Stimulated activated naive CD4-positive, alpha-beta T cell (primary cell): ENCODE data around the gene SPI1.
"Not testable (repeated sequence)": the region's sequence is repeated elsewhere in the genome, so short reads cannot be mapped to it uniquely, and the experiment has no call there.

Source experiments
- DNase-seq, 6 experiments: peaks; one replicate each; lab custom pipeline; 2025; lab: John Stamatoyannopoulos, UW

Gene SPI1

GRCh38 chr11:47340010-47340409, 38.3 kb downstream of the SPI1 start:
- no peak for DNase-seq

GRCh38 chr11:47338396-47339241, 39.7 kb downstream of the SPI1 start:
- DNase-seq = no peak

- DNase-seq = no peak
These were observed 41.0 kb downstream of the SPI1 start for GRCh38 chr11:47337229-47337924.

GRCh38 chr11:47336595-47336994, 41.8 kb downstream of the SPI1 start:
- no peak for DNase-seq

- DNase-seq = no peak
These were observed 42.6 kb downstream of the SPI1 start for GRCh38 chr11:47335733-47336132.

- not testable (repeated sequence) for DNase-seq
These were observed 43.5 kb downstream of the SPI1 start for GRCh38 chr11:47334699-47335411.

GRCh38 chr11:47333886-47334443, 44.4 kb downstream of the SPI1 start:
- no peak for DNase-seq

GRCh38 chr11:47333526-47333845, 44.9 kb downstream of the SPI1 start:
- no peak for DNase-seq

GRCh38 chr11:47332791-47333525, 45.4 kb downstream of the SPI1 start:
- no peak for DNase-seq

- DNase-seq = no peak
These were observed 46.0 kb downstream of the SPI1 start for GRCh38 chr11:47332303-47332711.

GRCh38 chr11:47331454-47332302, 46.7 kb downstream of the SPI1 start:
- DNase-seq = no peak

GRCh38 chr11:47329987-47330931, 48.1 kb downstream of the SPI1 start:
- no peak for DNase-seq

GRCh38 chr11:47329431-47329986, 48.8 kb downstream of the SPI1 start:
- no peak for DNase-seq

- no peak for DNase-seq
These were observed 49.6 kb downstream of the SPI1 start for GRCh38 chr11:47328449-47329390.

- no peak for DNase-seq
These were observed 50.4 kb downstream of the SPI1 start for GRCh38 chr11:47327949-47328348.

- no peak for DNase-seq
These were observed 51.3 kb downstream of the SPI1 start for GRCh38 chr11:47327025-47327424.

GRCh38 chr11:47326198-47326597, 52.1 kb downstream of the SPI1 start:
- no peak for DNase-seq
